HepG2 (cell line): ENCODE measurements around the gene POPDC2. TPM values are rescaled to one million over a fixed set of nuclear protein-coding genes. Genes with fewer than 3 reads are reported as not detected.

Source experiments
- ATF2 ChIP-seq: sonication (generic); formaldehyde crosslinking; IDR thresholded peaks from 2 replicates; pipeline ENCODE4 v1.4.0; 2020; ENCODE audit warnings: missing genetic modification reagents
- CHD2 ChIP-seq: IDR thresholded peaks from 2 replicates; pipeline ENCODE4 v1.6.1; 2011; ENCODE audit warnings: low read depth, low read length, improper control_type of control experiment
- FOXP4 ChIP-seq: sonication (generic); formaldehyde crosslinking; IDR thresholded peaks from 2 replicates; pipeline ENCODE4 v1.4.0; 2020; ENCODE audit warnings: missing genetic modification reagents
- KLF12 ChIP-seq: sonication (generic); formaldehyde crosslinking; IDR thresholded peaks from 2 replicates; pipeline ENCODE4 v1.4.0; 2020; ENCODE audit warnings: missing genetic modification reagents, borderline replicate concordance
- NFKB2 ChIP-seq: sonication (generic); formaldehyde crosslinking; IDR thresholded peaks from 2 replicates; pipeline ENCODE4 v1.4.0; 2020; ENCODE audit warnings: missing genetic modification reagents, borderline replicate concordance
- RBFOX2 ChIP-seq: fragments of 200-400 bp; formaldehyde crosslinking; IDR thresholded peaks from 2 replicates; pipeline ENCODE4 v1.6.1; 2017; ENCODE audit warnings: low read depth, mild to moderate bottlenecking, low read length
- SP5 ChIP-seq: IDR thresholded peaks from 2 replicates; pipeline ENCODE4 v1.6.1; 2016; ENCODE audit warnings: low read depth, borderline replicate concordance
- TAF1 ChIP-seq: sonication (generic); formaldehyde crosslinking; IDR thresholded peaks from 2 replicates; pipeline ENCODE4 v1.4.0; 2020; ENCODE audit warnings: missing genetic modification reagents
- TGIF2 ChIP-seq: IDR thresholded peaks from 2 replicates; pipeline ENCODE4 v1.6.1; 2016; ENCODE audit warnings: control low read depth, missing compliant biosample characterization
- ZBTB20 ChIP-seq: sonication (generic); formaldehyde crosslinking; IDR thresholded peaks from 2 replicates; pipeline ENCODE4 v1.8.1; 2023; ENCODE audit warnings: missing genetic modification reagents, low read depth, mild to moderate bottlenecking, borderline replicate concordance
- ZBTB7B ChIP-seq: sonication (generic); formaldehyde crosslinking; IDR thresholded peaks from 2 replicates; pipeline ENCODE4 v1.4.0; 2020; ENCODE audit warnings: missing genetic modification reagents
- ZEB1 ChIP-seq: IDR thresholded peaks from 2 replicates; pipeline ENCODE4 v1.6.1; 2012; ENCODE audit warnings: mild to moderate bottlenecking, low read depth, inconsistent platforms; ENCODE audit not compliant: insufficient replicate concordance
- ZFP82 ChIP-seq: sonication (generic); formaldehyde crosslinking; IDR thresholded peaks from 2 replicates; pipeline ENCODE4 v1.5.1; 2020; ENCODE audit warnings: mild to moderate bottlenecking, missing genetic modification reagents, borderline replicate concordance
- ZGPAT ChIP-seq: IDR thresholded peaks from 2 replicates; pipeline ENCODE4 v1.6.1; 2016; ENCODE audit warnings: mild to moderate bottlenecking
- ZNF17 ChIP-seq: sonication (generic); formaldehyde crosslinking; IDR thresholded peaks from 2 replicates; pipeline ENCODE4 v1.5.0; 2020; ENCODE audit warnings: mild to moderate bottlenecking, missing genetic modification reagents
- ZNF556 ChIP-seq: sonication (generic); formaldehyde crosslinking; IDR thresholded peaks from 2 replicates; pipeline ENCODE4 v1.4.0; 2020; ENCODE audit warnings: mild to moderate bottlenecking, missing genetic modification reagents, borderline replicate concordance
- polyA plus RNA-seq, 8 experiments: library from polyadenylated mRNA; depleted of rRNA in 3 of 8; stranded (reverse) in 7 of 8; unstranded in 1 of 8; fragments of >200 nt; fragmentation: Illumina TruSeq in 4 of 8; extraction: Trizol in 4 of 8; gene quantifications; 2 replicates each; pipeline versions ENCODE4 v1.2.1 to v1.2.3, GENCODE V29; 2011 to 2016; ENCODE audit warnings: low read depth in 4 of 8, missing spikeins in 1 of 8, mixed read lengths in 1 of 8; ENCODE audit not compliant: insufficient read depth in 1 of 8
- total RNA-seq, 5 experiments: library from RNA; depleted of rRNA; stranded (reverse); fragments of >200 nt; fragmentation: Illumina TruSeq; extraction: Trizol; gene quantifications; 2 replicates each; pipeline ENCODE4 v1.2.3, GENCODE V29; 2016; ENCODE audit warnings: low read depth in 1 of 5

Gene POPDC2
- total and polyA plus RNA-seq, 2 of the 13 experiments (the other 11 are each of a cell fraction or from before 2014, with no cell fraction given), result 0.18 to 0.58 TPM

GRCh38 chr3:119676771-119677640, 16.6 kb upstream of the POPDC2 start, which contains the start of gene COX17 (continued):
- TF ChIP-seq FOXP4 (CRISPR knock-in tag), result peak; percentile 53; the same call in 1 of the 2 replicates
- TF ChIP-seq TGIF2 (CRISPR knock-in tag), result peak; percentile 76; the same call in 1 of the 2 replicates
- TF ChIP-seq RBFOX2, result peak; percentile 81
- TF ChIP-seq ATF2 (CRISPR knock-in tag), result 0 out of 2 replicates have a peak, but pooled peaks have one; percentile 43
- TF ChIP-seq NFKB2 (CRISPR knock-in tag), result peak; percentile 31; the same call in 1 of the 2 replicates
- TF ChIP-seq TAF1 (CRISPR knock-in tag), result peak; percentile 66
- no peak for TF ChIP-seq ZNF17 (CRISPR knock-in tag)
- TF ChIP-seq ZEB1, result peak; percentile 83
- no peak for TF ChIP-seq ZBTB20 (CRISPR knock-in tag)
- 0 out of 2 replicates have a peak, but pooled peaks have one; percentile 32 for TF ChIP-seq ZBTB7B
- TF ChIP-seq ZGPAT, result peak; percentile 72; the same call in 1 of the 2 replicates
- TF ChIP-seq KLF12 (CRISPR knock-in tag), result peak; percentile 22; the same call in 1 of the 2 replicates
- peak; percentile 80 for TF ChIP-seq CHD2
- TF ChIP-seq ZNF556, result peak; percentile 72; the same call in 1 of the 2 replicates
- peak; percentile 20; the same call in 1 of the 2 replicates for TF ChIP-seq SP5
- 0 out of 2 replicates have a peak, but pooled peaks have one; percentile 63 for TF ChIP-seq ZFP82 (CRISPR knock-in tag)
